Right forelimb (tissue), 1 donor: ENCODE measurements around the gene MS4A4E.
"Not testable (repeated sequence)": the region's sequence is repeated elsewhere in the genome, so short reads cannot be mapped to it uniquely, and the experiment has no call there.

Source experiments
- DNase-seq: peaks from one replicate; pipeline ENCODE4 v3.0.0-alpha.2; 2018

Gene MS4A4E

GRCh38 chr11:60169264-60169915 lies 73.5 kb downstream of the MS4A4E start:
- no peak for DNase-seq

- no peak for DNase-seq
Observed at GRCh38 chr11:60168306-60168705, 74.6 kb downstream of the MS4A4E start.

DNA sequence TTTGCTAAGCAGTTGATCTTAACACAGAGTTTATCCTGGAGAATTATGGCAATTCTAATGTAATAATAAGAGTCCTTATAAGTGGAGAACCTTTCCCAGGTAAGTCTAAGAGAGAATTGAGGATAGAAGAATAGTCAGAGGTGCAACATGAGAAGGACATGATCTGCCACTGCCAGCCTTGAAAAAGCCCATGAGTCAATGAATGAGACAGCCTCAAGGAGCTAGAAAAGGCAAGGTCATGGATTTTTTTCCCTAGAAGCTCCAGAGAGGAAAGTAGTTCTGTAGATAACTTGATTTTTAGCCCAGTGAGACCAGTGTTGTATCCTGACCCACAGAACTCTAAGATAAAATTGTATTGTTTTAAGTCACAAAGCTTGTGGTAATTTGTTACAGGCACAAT lies 77.0 kb downstream of the MS4A4E start:
- DNase-seq: no peak

- DNase-seq: no peak
Observed at GRCh38 chr11:60165538-60165937, 77.4 kb downstream of the MS4A4E start.

- no peak for DNase-seq
Observed at GRCh38 chr11:60164550-60165075, 78.3 kb downstream of the MS4A4E start.

GRCh38 chr11:60161766-60162165 lies 81.2 kb downstream of the MS4A4E start:
- no peak for DNase-seq

- no peak for DNase-seq
Observed at GRCh38 chr11:60161107-60161506, 81.8 kb downstream of the MS4A4E start.

GRCh38 chr11:60159868-60160267 lies 83.1 kb downstream of the MS4A4E start:
- DNase-seq: no peak

GRCh38 chr11:60159284-60159683 lies 83.7 kb downstream of the MS4A4E start:
- DNase-seq: no peak

GRCh38 chr11:60158636-60159035 lies 84.3 kb downstream of the MS4A4E start:
- no peak for DNase-seq

DNA sequence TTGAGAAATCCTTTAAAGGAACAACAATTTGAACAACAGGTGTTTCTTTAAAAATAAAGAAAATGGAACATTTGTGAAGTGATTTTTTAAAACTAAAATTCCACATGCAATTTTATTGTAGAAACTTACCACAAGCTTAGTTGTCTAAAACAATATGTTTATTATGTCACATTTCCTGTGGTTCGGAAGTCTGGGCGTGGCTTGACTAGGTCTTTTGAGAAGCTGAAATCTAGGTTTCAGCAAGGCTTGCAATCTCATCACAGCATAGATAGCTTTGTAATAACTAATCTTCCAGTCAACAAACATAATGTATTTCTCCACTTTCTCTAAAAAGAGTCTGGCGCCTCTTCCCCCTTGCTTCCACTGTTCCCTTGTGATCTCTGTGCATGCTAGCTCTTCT lies 87.0 kb downstream of the MS4A4E start:
- no peak for DNase-seq

GRCh38 chr11:60152727-60153126 lies 90.2 kb downstream of the MS4A4E start:
- DNase-seq: not testable (repeated sequence)

- DNase-seq: no peak
Observed at GRCh38 chr11:60150279-60150678, 92.7 kb downstream of the MS4A4E start.
